CD4-positive, alpha-beta memory T cell (primary cell): Measurements from ENCODE around the gene BLNK. TPM values are rescaled to one million over a fixed set of nuclear protein-coding genes. Genes with fewer than 3 reads are reported as not detected.

Experiments used
- CTCF ChIA-PET: fragments of 350-600 bp; sonication (Branson Sonifier 250); formaldehyde crosslinking; loops from one replicate; lab custom pipeline; 2021; ENCODE audit warnings: inconsistent platforms; ENCODE audit not compliant: partially characterized antibody; lab: Charles Lee
- POLR2A ChIA-PET: fragments of 350-600 bp; sonication (Branson Sonifier 250); formaldehyde crosslinking; loops from one replicate; lab custom pipeline; 2021; ENCODE audit not compliant: partially characterized antibody; lab: Charles Lee
- DNase-seq, 5 donors: peaks; one replicate each; pipeline versions ENCODE4 v3.0.0 to v3.0.0-alpha.2; 2020 to 2022; ENCODE audit warnings: mixed read lengths in 1 of 5
- H3K27ac ChIP-seq: one replicate; pipeline ENCODE4 v1.7.0; 2013; ENCODE audit warnings: low read depth, low read length
- H3K27me3 ChIP-seq: 2 replicates; pipeline ENCODE4 v1.7.0; 2013; ENCODE audit warnings: mild to moderate bottlenecking, low read length, moderate library complexity; ENCODE audit not compliant: insufficient read depth
- H3K36me3 ChIP-seq: 2 replicates; pipeline ENCODE4 v1.7.0; 2013; ENCODE audit warnings: mild to moderate bottlenecking, low read length, moderate library complexity; ENCODE audit not compliant: insufficient read depth
- H3K4me1 ChIP-seq: 2 replicates; pipeline ENCODE4 v1.7.0; 2013; ENCODE audit warnings: mild to moderate bottlenecking, low read length, moderate library complexity; ENCODE audit not compliant: insufficient read depth
- H3K4me3 ChIP-seq, 2 donors: one replicate each; pipeline ENCODE4 v1.7.0; 2013; ENCODE audit warnings: low read length in 2 of 2, mild to moderate bottlenecking in 1 of 2
- H3K9me3 ChIP-seq, 2 donors: one replicate each; pipeline ENCODE4 v1.7.0; 2013; ENCODE audit warnings: low read length in 2 of 2, control low read depth in 1 of 2; ENCODE audit not compliant: control insufficient read depth in 1 of 2
- H3K27ac Mint-ChIP-seq, 7 donors: one replicate each; pipeline ENCODE4 v1.8.0; 2020 to 2021; ENCODE audit warnings: mixed read lengths in 7 of 7, mild to moderate bottlenecking in 6 of 7, inconsistent platforms in 3 of 7, moderate library complexity in 3 of 7
- H3K27me3 Mint-ChIP-seq, 2 donors: one replicate each; pipeline ENCODE4 v1.8.0; 2020 to 2021; ENCODE audit warnings: mixed read lengths in 2 of 2
- H3K36me3 Mint-ChIP-seq, 2 donors: one replicate each; pipeline ENCODE4 v1.8.0; 2020 to 2021; ENCODE audit warnings: mixed read lengths in 2 of 2, inconsistent platforms in 1 of 2, mild to moderate bottlenecking in 1 of 2
- H3K4me1 Mint-ChIP-seq, 4 donors: one replicate each; pipeline ENCODE4 v1.8.0; 2020 to 2021; ENCODE audit warnings: mixed read lengths in 4 of 4, mild to moderate bottlenecking in 1 of 4
- H3K4me3 Mint-ChIP-seq, 8 donors: one replicate each; pipeline ENCODE4 v1.8.0; 2020 to 2021; ENCODE audit warnings: mixed read lengths in 8 of 8, mild to moderate bottlenecking in 7 of 8, moderate library complexity in 6 of 8, inconsistent platforms in 3 of 8
- H3K9me3 Mint-ChIP-seq, 8 donors: one replicate each; pipeline ENCODE4 v1.8.0; 2020 to 2021; ENCODE audit warnings: mixed read lengths in 8 of 8, mild to moderate bottlenecking in 5 of 8, inconsistent platforms in 3 of 8, moderate library complexity in 1 of 8
- intact Hi-C: fragments of 100-400 bp; cut with micrococcal nuclease; formaldehyde crosslinking; loops from one replicate; pipeline ENCODE4 v1.15.1; 2023
- polyA plus RNA-seq, 2 donors: library from polyadenylated mRNA; unstranded; fragments of 300-500 nt; fragmentation: Illumina TruSeq; gene quantifications; one replicate each; pipeline ENCODE4 v1.2.3, GENCODE V29; 2021
- total RNA-seq, 2 experiments: library from RNA; stranded (reverse); gene quantifications; one replicate each; pipeline ENCODE4 v1.2.3, GENCODE V29; 2021

Gene BLNK
- total and polyA plus RNA-seq, 4 experiments from 2014 or later: 0.19 to 1.0 TPM; not detected in 2

GRCh38 chr10:96188421-96188820, 82.9 kb downstream of the BLNK start:
- CTCF ChIA-PET: no interaction called here
- Mint-ChIP-seq H3K27ac (no peak overlapping the region), H3K27me3 (peaks cover 17 to 30% of the 10 kb centered on the region in 2 donors), H3K36me3 (peaks cover 0 to 2% of the 10 kb centered on the region in 2 donors), H3K9me3 (peaks cover 2 to 32% (median 15%) of the 10 kb centered on the region in 8 donors), H3K4me1 (no peaks in the 10 kb centered on the region), H3K4me3 (no peak overlapping the region)
- Histone ChIP-seq H3K27me3 (no peaks in the 10 kb centered on the region), H3K27ac (no peak overlapping the region), H3K9me3 (no peaks in the 10 kb centered on the region), H3K36me3 (no peaks in the 10 kb centered on the region), H3K4me3 (no peak overlapping the region), H3K4me1 (no peaks in the 10 kb centered on the region)
- intact Hi-C loops: no loop called here
- no peak for DNase-seq
- POLR2A ChIA-PET: no interaction called here

DNA sequence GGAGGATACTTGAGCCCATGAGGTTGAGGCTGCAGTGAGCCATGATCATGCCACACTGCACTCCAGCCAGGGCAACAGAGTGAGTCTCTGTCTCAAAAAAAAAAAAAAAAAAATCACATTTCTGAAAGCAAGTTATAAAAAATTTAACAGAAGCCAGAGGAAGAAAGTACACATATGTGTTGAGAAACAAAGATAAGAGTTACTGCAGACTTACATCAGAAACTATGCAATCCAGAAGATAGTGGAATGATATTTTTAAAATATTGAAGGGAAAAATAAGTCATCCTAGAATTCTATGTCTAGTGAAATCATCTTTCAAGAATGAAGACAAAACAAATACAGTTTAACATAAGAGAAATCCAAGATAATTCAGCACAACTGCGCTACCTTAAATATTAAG, 94.4 kb downstream of the BLNK start:
- no peak overlapping the region for H3K4me3 Mint-ChIP-seq
- Histone ChIP-seq H3K27ac (no peak overlapping the region), H3K4me1 (no peaks in the 10 kb centered on the region), H3K4me3 (no peak overlapping the region), H3K9me3 (peaks cover 0 to 3% of the 10 kb centered on the region in 2 donors), H3K36me3 (no peaks in the 10 kb centered on the region), H3K27me3 (no peaks in the 10 kb centered on the region)
- intact Hi-C loops: no loop called here
- H3K27me3 Mint-ChIP-seq: peaks cover 1 to 6% of the 10 kb centered on the region in 2 donors
- POLR2A ChIA-PET: no interaction called here
- DNase-seq: no peak
- CTCF ChIA-PET: interaction anchor here (1.0 kb wide), 1 partner anchor 13 kb away, joined by 3 read pairs; no protein-coding TSS in a partner anchor
- peaks cover 3% of the 10 kb centered on the region in 2 donors for H3K36me3 Mint-ChIP-seq
- no peaks in the 10 kb centered on the region for H3K4me1 Mint-ChIP-seq
- no peak overlapping the region for H3K27ac Mint-ChIP-seq
- peaks cover 11 to 70% (median 51%) of the 10 kb centered on the region in 8 donors for H3K9me3 Mint-ChIP-seq

GRCh38 chr10:96172666-96173065, 98.7 kb downstream of the BLNK start:
- Histone ChIP-seq H3K9me3 (no peaks in the 10 kb centered on the region), H3K4me1 (no peaks in the 10 kb centered on the region), H3K4me3 (no peak overlapping the region), H3K36me3 (no peaks in the 10 kb centered on the region), H3K27me3 (no peaks in the 10 kb centered on the region), H3K27ac (no peak overlapping the region)
- no peak overlapping the region for H3K27ac Mint-ChIP-seq
- H3K4me1 Mint-ChIP-seq: no peaks in the 10 kb centered on the region
- DNase-seq: no peak
- peaks cover 3 to 10% of the 10 kb centered on the region in 2 donors for H3K36me3 Mint-ChIP-seq
- POLR2A ChIA-PET: no interaction called here
- no peak overlapping the region for H3K4me3 Mint-ChIP-seq
- H3K27me3 Mint-ChIP-seq: peaks cover 0 to 4% of the 10 kb centered on the region in 2 donors
- H3K9me3 Mint-ChIP-seq: peaks cover 12 to 93% (median 74%) of the 10 kb centered on the region in 8 donors
- intact Hi-C loops: no loop called here
- CTCF ChIA-PET: no interaction called here

DNA sequence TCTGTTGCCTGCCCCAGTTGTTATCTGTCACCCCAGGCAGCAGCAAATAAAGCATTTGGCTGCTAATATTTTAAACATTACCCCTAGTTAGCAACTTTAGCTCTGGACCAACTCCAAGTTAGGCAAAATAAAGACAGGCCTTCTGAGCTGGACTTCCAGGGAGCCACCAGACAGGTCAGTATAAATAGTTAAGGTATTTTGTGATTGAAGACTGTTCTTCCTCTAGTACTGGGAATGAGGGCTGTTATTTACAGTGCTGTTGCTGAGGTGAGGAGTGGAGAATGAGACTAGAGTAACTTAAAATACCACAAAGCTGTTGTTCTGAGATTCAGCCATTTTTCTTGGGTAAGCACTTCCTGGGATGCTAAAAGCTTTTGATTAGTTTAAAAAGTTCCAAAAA, 101.1 kb downstream of the BLNK start:
- no peak overlapping the region for H3K27ac Mint-ChIP-seq
- POLR2A ChIA-PET: no interaction called here
- CTCF ChIA-PET: no interaction called here
- no peak overlapping the region for H3K27ac ChIP-seq
- no peaks in the 10 kb centered on the region for H3K4me1 Mint-ChIP-seq
- H3K4me3 Mint-ChIP-seq: no peak overlapping the region
- H3K4me3 ChIP-seq: no peak overlapping the region
- H3K36me3 Mint-ChIP-seq: peaks cover 0 to 10% of the 10 kb centered on the region in 2 donors
- peaks cover 0 to 4% of the 10 kb centered on the region in 2 donors for H3K27me3 Mint-ChIP-seq
- DNase-seq: no peak
- peaks cover 0 to 3% of the 10 kb centered on the region in 2 donors for H3K9me3 ChIP-seq
- H3K27me3 ChIP-seq: no peaks in the 10 kb centered on the region
- H3K4me1 ChIP-seq: no peaks in the 10 kb centered on the region
- H3K36me3 ChIP-seq: no peaks in the 10 kb centered on the region
- intact Hi-C loops: no loop called here
- H3K9me3 Mint-ChIP-seq: peaks cover 11 to 97% (median 79%) of the 10 kb centered on the region in 8 donors

GRCh38 chr10:96168546-96168945, 102.8 kb downstream of the BLNK start:
- Histone ChIP-seq H3K27ac (no peak overlapping the region), H3K4me3 (no peak overlapping the region), H3K36me3 (no peaks in the 10 kb centered on the region), H3K9me3 (peaks cover 0 to 3% of the 10 kb centered on the region in 2 donors), H3K27me3 (no peaks in the 10 kb centered on the region), H3K4me1 (no peaks in the 10 kb centered on the region)
- intact Hi-C loops: no loop called here
- Mint-ChIP-seq H3K27ac (no peak overlapping the region), H3K36me3 (peaks cover 4 to 9% of the 10 kb centered on the region in 2 donors), H3K4me1 (no peaks in the 10 kb centered on the region), H3K4me3 (no peak overlapping the region), H3K27me3 (no peaks in the 10 kb centered on the region), H3K9me3 (peaks cover 2 to 96% (median 72%) of the 10 kb centered on the region in 8 donors)
- DNase-seq: no peak
- ChIA-PET POLR2A (no interaction called here), CTCF (no interaction called here)

DNA sequence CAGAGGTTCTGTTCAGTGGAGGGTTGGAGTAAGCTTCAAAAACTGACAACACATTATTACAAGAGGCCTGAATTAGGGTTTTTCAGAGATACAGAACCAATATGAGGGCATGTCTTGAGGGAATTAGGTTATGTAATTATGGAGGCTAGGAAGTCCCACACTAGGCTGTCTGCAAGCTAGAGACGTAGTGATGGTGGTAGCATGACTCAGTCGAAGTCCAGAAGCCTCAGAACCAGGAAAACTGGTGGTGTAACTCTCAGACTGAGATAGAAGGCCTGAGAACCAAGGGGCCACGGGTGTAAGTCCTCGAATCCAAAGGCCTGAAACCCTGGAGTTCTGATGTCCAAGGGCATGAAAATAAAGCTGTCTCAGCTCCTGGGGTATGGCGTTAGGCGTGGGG, 105.6 kb downstream of the BLNK start:
- H3K4me3 Mint-ChIP-seq: no peak overlapping the region
- H3K9me3 Mint-ChIP-seq: peaks cover 0 to 82% (median 57%) of the 10 kb centered on the region in 8 donors
- H3K4me1 ChIP-seq: no peaks in the 10 kb centered on the region
- POLR2A ChIA-PET: no interaction called here
- H3K27ac Mint-ChIP-seq: no peak overlapping the region
- no peaks in the 10 kb centered on the region for H3K27me3 ChIP-seq
- H3K4me3 ChIP-seq: no peak overlapping the region
- DNase-seq: no peak
- H3K36me3 ChIP-seq: no peaks in the 10 kb centered on the region
- H3K36me3 Mint-ChIP-seq: peaks cover 22% of the 10 kb centered on the region in 2 donors
- H3K4me1 Mint-ChIP-seq: no peaks in the 10 kb centered on the region
- intact Hi-C loops: no loop called here
- no peaks in the 10 kb centered on the region for H3K27me3 Mint-ChIP-seq
- H3K27ac ChIP-seq: no peak overlapping the region
- H3K9me3 ChIP-seq: peaks cover 0 to 3% of the 10 kb centered on the region in 2 donors
- CTCF ChIA-PET: no interaction called here

DNA sequence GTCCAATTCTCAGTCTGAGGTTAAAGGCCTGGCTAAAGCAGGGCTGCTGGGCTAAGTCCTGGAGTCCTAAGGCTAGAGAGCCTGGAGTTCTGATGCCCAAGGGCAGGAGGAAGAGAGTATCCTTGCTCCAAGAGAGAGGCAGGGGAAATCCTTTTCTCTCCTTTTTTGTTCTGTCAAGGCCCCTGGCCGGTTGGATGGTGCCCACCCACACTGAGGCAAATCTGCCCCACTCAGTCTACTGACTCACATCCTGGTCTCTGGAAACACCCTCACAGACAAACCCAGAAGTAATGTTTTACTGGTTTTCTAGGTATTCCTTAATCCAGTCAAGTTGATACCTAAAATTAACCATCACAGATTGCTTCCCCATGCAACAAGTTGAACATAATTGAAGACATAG, 118.3 kb downstream of the BLNK start:
- H3K27me3 Mint-ChIP-seq: no peaks in the 10 kb centered on the region
- intact Hi-C loops: no loop called here

More for the DNA sequence above, 118.3 kb downstream of the BLNK start:
- Mint-ChIP-seq H3K4me3 (no peak overlapping the region), H3K9me3 (peaks cover 2 to 15% (median 10%) of the 10 kb centered on the region in 8 donors), H3K36me3 (peaks cover 78 to 85% of the 10 kb centered on the region in 2 donors), H3K27ac (no peak overlapping the region), H3K4me1 (no peaks in the 10 kb centered on the region)
- ChIA-PET POLR2A (no interaction called here), CTCF (no interaction called here)
- Histone ChIP-seq H3K9me3 (no peaks in the 10 kb centered on the region), H3K4me1 (no peaks in the 10 kb centered on the region), H3K36me3 (peaks cover 53% of the 10 kb centered on the region), H3K4me3 (no peak overlapping the region), H3K27me3 (no peaks in the 10 kb centered on the region), H3K27ac (no peak overlapping the region)
- DNase-seq: no peak
